ENCODE measurements around the gene SMYD3.

- TF ChIP-seq, protein P1, sequence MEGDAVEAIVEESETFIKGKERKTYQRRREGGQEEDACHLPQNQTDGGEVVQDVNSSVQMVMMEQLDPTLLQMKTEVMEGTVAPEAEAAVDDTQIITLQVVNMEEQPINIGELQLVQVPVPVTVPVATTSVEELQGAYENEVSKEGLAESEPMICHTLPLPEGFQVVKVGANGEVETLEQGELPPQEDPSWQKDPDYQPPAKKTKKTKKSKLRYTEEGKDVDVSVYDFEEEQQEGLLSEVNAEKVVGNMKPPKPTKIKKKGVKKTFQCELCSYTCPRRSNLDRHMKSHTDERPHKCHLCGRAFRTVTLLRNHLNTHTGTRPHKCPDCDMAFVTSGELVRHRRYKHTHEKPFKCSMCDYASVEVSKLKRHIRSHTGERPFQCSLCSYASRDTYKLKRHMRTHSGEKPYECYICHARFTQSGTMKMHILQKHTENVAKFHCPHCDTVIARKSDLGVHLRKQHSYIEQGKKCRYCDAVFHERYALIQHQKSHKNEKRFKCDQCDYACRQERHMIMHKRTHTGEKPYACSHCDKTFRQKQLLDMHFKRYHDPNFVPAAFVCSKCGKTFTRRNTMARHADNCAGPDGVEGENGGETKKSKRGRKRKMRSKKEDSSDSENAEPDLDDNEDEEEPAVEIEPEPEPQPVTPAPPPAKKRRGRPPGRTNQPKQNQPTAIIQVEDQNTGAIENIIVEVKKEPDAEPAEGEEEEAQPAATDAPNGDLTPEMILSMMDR (IDR thresholded peaks at IDR 0.05) = no peak
- TF ChIP-seq POLR2AphosphoS5 (IDR thresholded peaks at IDR 0.05) = no peak
These were observed 322.6 kb downstream of the SMYD3 start for GRCh38 chr1:246184503-246184902.

Data from gastroesophageal sphincter (tissue), 3 donors.